ENCODE measurements around the gene KRT2.

Gene KRT2

GRCh38 chr12:52643233-52644077, 8.6 kb downstream of the KRT2 start:
- no peak for FAIRE-seq
- DNase-seq (ENCODE audit: low spot score) = no peak

- no peak for FAIRE-seq
- no peak for DNase-seq (ENCODE audit: low spot score)
These were observed 10.5 kb downstream of the KRT2 start for GRCh38 chr12:52641468-52641867.

GRCh38 chr12:52637299-52637698, 14.7 kb downstream of the KRT2 start:
- FAIRE-seq = no peak
- no peak for DNase-seq (ENCODE audit: low spot score)

- FAIRE-seq (no peak), DNase-seq (ENCODE audit: low spot score) (no peak)
These were observed 15.3 kb downstream of the KRT2 start for GRCh38 chr12:52636592-52637258.

- FAIRE-seq = no peak
- no peak for DNase-seq (ENCODE audit: low spot score)
These were observed 15.8 kb downstream of the KRT2 start for GRCh38 chr12:52636189-52636588.

- FAIRE-seq (no peak), DNase-seq (ENCODE audit: low spot score) (no peak)
These were observed 17.6 kb downstream of the KRT2 start for GRCh38 chr12:52634266-52635056.

- FAIRE-seq (no peak), DNase-seq (ENCODE audit: low spot score) (no peak)
These were observed 18.6 kb downstream of the KRT2 start for GRCh38 chr12:52633383-52633782.

GRCh38 chr12:52632656-52633055, 19.4 kb downstream of the KRT2 start:
- no peak for FAIRE-seq
- no peak for DNase-seq (ENCODE audit: low spot score)

- FAIRE-seq (no peak), DNase-seq (ENCODE audit: low spot score) (no peak)
These were observed 20.1 kb downstream of the KRT2 start for GRCh38 chr12:52631676-52632459.

- no peak for FAIRE-seq
These were observed 20.7 kb downstream of the KRT2 start for GRCh38 chr12:52631264-52631663.

GRCh38 chr12:52630599-52631200, 21.3 kb downstream of the KRT2 start:
- DNase-seq (ENCODE audit: low spot score) (no peak), FAIRE-seq (no peak)

More at GRCh38 chr12:52631264-52631663, 20.7 kb downstream of the KRT2 start:
- DNase-seq (ENCODE audit: low spot score) = no peak

- DNase-seq (ENCODE audit: low spot score) (no peak), FAIRE-seq (no peak)
These were observed 22.0 kb downstream of the KRT2 start for GRCh38 chr12:52630008-52630500.

GRCh38 chr12:52629281-52630007, 22.6 kb downstream of the KRT2 start:
- FAIRE-seq (no peak), DNase-seq (ENCODE audit: low spot score) (no peak)

GRCh38 chr12:52628841-52629240, 23.2 kb downstream of the KRT2 start:
- FAIRE-seq (no peak), DNase-seq (ENCODE audit: low spot score) (no peak)

GRCh38 chr12:52628111-52628507, 23.9 kb downstream of the KRT2 start:
- DNase-seq (ENCODE audit: low spot score) = no peak
- FAIRE-seq = no peak

GRCh38 chr12:52627395-52628110, 24.5 kb downstream of the KRT2 start:
- DNase-seq (ENCODE audit: low spot score) = no peak
- FAIRE-seq = no peak

GRCh38 chr12:52622349-52622748, 29.7 kb downstream of the KRT2 start:
- DNase-seq (ENCODE audit: low spot score) = no peak
- FAIRE-seq = no peak

GRCh38 chr12:52618866-52619265, 33.1 kb downstream of the KRT2 start:
- DNase-seq (ENCODE audit: low spot score) = no peak
- no peak for FAIRE-seq

GRCh38 chr12:52618216-52618615, 33.8 kb downstream of the KRT2 start, which contains the start of gene KRT73:
Gene KRT73, minus strand, starts transcription at chr12:52618559. Its CDS starts 35 bp downstream, at chr12:52618524.
- no peak for DNase-seq (ENCODE audit: low spot score)
- FAIRE-seq = no peak

Data from RCC 7860 (cell line).